Measurements from ENCODE around the gene RECQL5.

GRCh38 chr17:75617675-75618074 is 49.3 kb downstream of the RECQL5 start:
- TF ChIP-seq, protein P1, sequence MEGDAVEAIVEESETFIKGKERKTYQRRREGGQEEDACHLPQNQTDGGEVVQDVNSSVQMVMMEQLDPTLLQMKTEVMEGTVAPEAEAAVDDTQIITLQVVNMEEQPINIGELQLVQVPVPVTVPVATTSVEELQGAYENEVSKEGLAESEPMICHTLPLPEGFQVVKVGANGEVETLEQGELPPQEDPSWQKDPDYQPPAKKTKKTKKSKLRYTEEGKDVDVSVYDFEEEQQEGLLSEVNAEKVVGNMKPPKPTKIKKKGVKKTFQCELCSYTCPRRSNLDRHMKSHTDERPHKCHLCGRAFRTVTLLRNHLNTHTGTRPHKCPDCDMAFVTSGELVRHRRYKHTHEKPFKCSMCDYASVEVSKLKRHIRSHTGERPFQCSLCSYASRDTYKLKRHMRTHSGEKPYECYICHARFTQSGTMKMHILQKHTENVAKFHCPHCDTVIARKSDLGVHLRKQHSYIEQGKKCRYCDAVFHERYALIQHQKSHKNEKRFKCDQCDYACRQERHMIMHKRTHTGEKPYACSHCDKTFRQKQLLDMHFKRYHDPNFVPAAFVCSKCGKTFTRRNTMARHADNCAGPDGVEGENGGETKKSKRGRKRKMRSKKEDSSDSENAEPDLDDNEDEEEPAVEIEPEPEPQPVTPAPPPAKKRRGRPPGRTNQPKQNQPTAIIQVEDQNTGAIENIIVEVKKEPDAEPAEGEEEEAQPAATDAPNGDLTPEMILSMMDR (IDR thresholded peaks at IDR 0.05) = no peak
- no peak for TF ChIP-seq POLR2A (IDR thresholded peaks at IDR 0.05)
